ENCODE results near the gene CTRB1.
A peak's percentile ranks its signal among the peaks of the same experiment; 100 is the strongest.

CTRB1 gene

GRCh38 chr16:75181630-75182029, 37.2 kb upstream of the CTRB1 start:
- H3K4me3 ChIP-seq (ENCODE audit: low read depth, low read length), result no peak overlapping the region
- TF ChIP-seq CTCF (IDR thresholded peaks at IDR 0.05; ENCODE audit: low read depth, low read length), result no peak
- in situ Hi-C loops (cut with HindIII; ENCODE audit: low sequenced_read_pairs), result no loop called here
- DNase-seq (ENCODE audit: low read depth, low spot score), result no peak

- in situ Hi-C loops (cut with HindIII; ENCODE audit: low sequenced_read_pairs), result no loop called here
- no peak for DNase-seq (ENCODE audit: low read depth, low spot score)
- no peak overlapping the region for H3K4me3 ChIP-seq (ENCODE audit: low read depth, low read length)
- no peak for TF ChIP-seq CTCF (IDR thresholded peaks at IDR 0.05; ENCODE audit: low read depth, low read length)
These were observed 29.8 kb upstream of the CTRB1 start for GRCh38 chr16:75188832-75189477.

GRCh38 chr16:75189638-75190245, 29.0 kb upstream of the CTRB1 start:
- no peak for TF ChIP-seq CTCF (IDR thresholded peaks at IDR 0.05; ENCODE audit: low read depth, low read length)
- H3K4me3 ChIP-seq (ENCODE audit: low read depth, low read length), result no peak overlapping the region
- DNase-seq (ENCODE audit: low read depth, low spot score), result no peak
- in situ Hi-C loops (cut with HindIII; ENCODE audit: low sequenced_read_pairs), result no loop called here

- no peak for DNase-seq (ENCODE audit: low read depth, low spot score)
- H3K4me3 ChIP-seq (ENCODE audit: low read depth, low read length), result no peak overlapping the region
- TF ChIP-seq CTCF (IDR thresholded peaks at IDR 0.05; ENCODE audit: low read depth, low read length), result no peak
- in situ Hi-C loops (cut with HindIII; ENCODE audit: low sequenced_read_pairs), result no loop called here
These were observed 26.1 kb upstream of the CTRB1 start for GRCh38 chr16:75192606-75193264.

- no peak for TF ChIP-seq CTCF (IDR thresholded peaks at IDR 0.05; ENCODE audit: low read depth, low read length)
- H3K4me3 ChIP-seq (ENCODE audit: low read depth, low read length), result no peak overlapping the region
- in situ Hi-C loops (cut with HindIII; ENCODE audit: low sequenced_read_pairs), result no loop called here
- DNase-seq (ENCODE audit: low read depth, low spot score), result peak; percentile 22
These were observed 25.5 kb upstream of the CTRB1 start for GRCh38 chr16:75193265-75193650.

- TF ChIP-seq CTCF (IDR thresholded peaks at IDR 0.05; ENCODE audit: low read depth, low read length), result no peak
- no peak for DNase-seq (ENCODE audit: low read depth, low spot score)
- H3K4me3 ChIP-seq (ENCODE audit: low read depth, low read length), result no peak overlapping the region
- in situ Hi-C loops (cut with HindIII; ENCODE audit: low sequenced_read_pairs), result no loop called here
These were observed 24.9 kb upstream of the CTRB1 start for GRCh38 chr16:75193730-75194444.

Data from astrocyte of the spinal cord (primary cell).